Esophagus muscularis mucosa (tissue), 4 donors: ENCODE data around the gene SIM1. TPM values are rescaled to one million over a fixed set of nuclear protein-coding genes. Genes with fewer than 3 reads are reported as not detected.

Experiments
- DNase-seq: peaks from one replicate; pipeline ENCODE4 v3.0.0-alpha.2; 2017; ENCODE audit errors: extremely low spot score
- H3K27ac ChIP-seq, 4 donors: fragments of 200-600 bp; sonication (generic); replicated peaks in 1 of 4; 1 replicate in 3 of 4; 2 replicates in 1 of 4; pipeline ENCODE4 v1.5.1; 2016 to 2019; ENCODE audit warnings: mild to moderate bottlenecking in 1 of 4
- H3K27me3 ChIP-seq, 4 donors: fragments of 200-600 bp; sonication (generic); one replicate each; pipeline versions ENCODE4 v1.5.1 to v1.6.0; 2016 to 2019
- H3K36me3 ChIP-seq, 4 donors: fragments of 200-600 bp; sonication (generic); one replicate each; pipeline ENCODE4 v1.5.1; 2016 to 2019
- H3K4me1 ChIP-seq, 4 donors: fragments of 200-600 bp; sonication (generic); one replicate each; pipeline ENCODE4 v1.5.1; 2016 to 2019
- H3K4me3 ChIP-seq, 4 donors: fragments of 200-600 bp; sonication (generic); 1 replicate in 2 of 4; 2 replicates in 2 of 4; pipeline ENCODE4 v1.5.1; 2016 to 2019; ENCODE audit warnings: mild to moderate bottlenecking in 4 of 4, moderate library complexity in 1 of 4
- H3K9me3 ChIP-seq, 4 donors: fragments of 200-600 bp; sonication (generic); 1 replicate in 3 of 4; 2 replicates in 1 of 4; pipeline ENCODE4 v1.5.1; 2016 to 2019
- CTCF ChIP-seq, 3 experiments: fragments of 200-600 bp in 2 of 3; fragments of 450-650 bp in 1 of 3; sonication (generic) in 2 of 3; IDR thresholded peaks; one replicate each; pipeline ENCODE4 v1.5.1; 2017 to 2019; ENCODE audit warnings: antibody characterized with exemption in 3 of 3, mild to moderate bottlenecking in 2 of 3, moderate library complexity in 1 of 3
- EP300 ChIP-seq: sonication (generic); formaldehyde crosslinking; IDR thresholded peaks from one replicate; pipeline ENCODE4 v1.6.1; 2017; ENCODE audit warnings: antibody characterized with exemption
- POLR2A ChIP-seq: fragments of 450-650 bp; IDR thresholded peaks from one replicate; pipeline ENCODE4 v1.6.1; 2017; ENCODE audit warnings: antibody characterized with exemption, moderate library complexity, mild to moderate bottlenecking, low read depth
- POLR2AphosphoS5 ChIP-seq, 2 donors: sonication (generic); formaldehyde crosslinking; IDR thresholded peaks; one replicate each; pipeline ENCODE4 v1.6.1; 2017; ENCODE audit warnings: antibody characterized with exemption in 2 of 2
- WGBS: methylation state at CpG from one replicate; pipeline ENCODE4 v1.1.5; 2018; 5-methylcytosine and 5-hydroxymethylcytosine counted together
- intact Hi-C: fragments of 100-400 bp; cut with DNase I; formaldehyde crosslinking; loops from one replicate; pipeline ENCODE4 v1.15.1; 2023
- total RNA-seq, 4 donors: library from RNA; depleted of rRNA; stranded (reverse); fragments of >200 nt; gene quantifications; one replicate each; pipeline versions ENCODE4 v1.1.0 to v1.2.1, GENCODE V29; 2016

Gene SIM1
- total RNA-seq, 4 donors from 2014 or later = not detected

- H3K27ac ChIP-seq = no peak overlapping the region
- no peak for DNase-seq
- TF ChIP-seq POLR2AphosphoS5 (IDR thresholded peaks at IDR 0.05) = no peak
- no peak for TF ChIP-seq CTCF (IDR thresholded peaks at IDR 0.05)
- TF ChIP-seq EP300 = no peak
- no peak for TF ChIP-seq POLR2A
- no peaks in the 10 kb centered on the region for H3K36me3 ChIP-seq
- no peaks in the 10 kb centered on the region for H3K9me3 ChIP-seq
- intact Hi-C loops = no loop called here
- H3K4me1 ChIP-seq = no peaks in the 10 kb centered on the region
- H3K27me3 ChIP-seq = no peaks in the 10 kb centered on the region
- no peak overlapping the region for H3K4me3 ChIP-seq
- WGBS = 40% methylated on average over 4 of the region's 4 CpGs
Measured at GRCh38 chr6:100347901-100348550, 116.7 kb downstream of the SIM1 start.

- Histone ChIP-seq H3K4me1 (no peaks in the 10 kb centered on the region), H3K27me3 (no peaks in the 10 kb centered on the region), H3K4me3 (no peak overlapping the region), H3K9me3 (no peaks in the 10 kb centered on the region), H3K27ac (no peak overlapping the region), H3K36me3 (no peaks in the 10 kb centered on the region)
- intact Hi-C loops = no loop called here
- TF ChIP-seq EP300 (no peak), CTCF (IDR thresholded peaks at IDR 0.05) (no peak), POLR2AphosphoS5 (IDR thresholded peaks at IDR 0.05) (no peak), POLR2A (no peak)
- no peak for DNase-seq
- WGBS = 66% methylated on average over 2 of the region's 2 CpGs
Measured at GRCh38 chr6:100346828-100347227, 117.9 kb downstream of the SIM1 start.

- TF ChIP-seq POLR2AphosphoS5 (IDR thresholded peaks at IDR 0.05) (no peak), POLR2A (no peak), CTCF (IDR thresholded peaks at IDR 0.05) (no peak), EP300 (no peak)
- H3K9me3 ChIP-seq = no peaks in the 10 kb centered on the region
- intact Hi-C loops = no loop called here
- no peaks in the 10 kb centered on the region for H3K4me1 ChIP-seq
- no peaks in the 10 kb centered on the region for H3K27me3 ChIP-seq
- H3K4me3 ChIP-seq = no peak overlapping the region
- no peak for DNase-seq
- H3K27ac ChIP-seq = no peak overlapping the region
- H3K36me3 ChIP-seq = no peaks in the 10 kb centered on the region
- WGBS = 36% methylated on average over 2 of the region's 2 CpGs
Measured at GRCh38 chr6:100346203-100346602, 118.5 kb downstream of the SIM1 start.

GRCh38 chr6:100344761-100345160 is 120.0 kb downstream of the SIM1 start:
- WGBS = 82% methylated on average over 4 of the region's 4 CpGs
- H3K4me1 ChIP-seq = no peaks in the 10 kb centered on the region
- TF ChIP-seq EP300 = no peak
- TF ChIP-seq POLR2AphosphoS5 (IDR thresholded peaks at IDR 0.05) = no peak
- H3K9me3 ChIP-seq = peaks cover 0 to 4% (median 1%) of the 10 kb centered on the region in 4 donors
- no peak overlapping the region for H3K4me3 ChIP-seq
- H3K27me3 ChIP-seq = no peaks in the 10 kb centered on the region
- intact Hi-C loops = no loop called here
- no peak for DNase-seq
- no peak overlapping the region for H3K27ac ChIP-seq
- no peaks in the 10 kb centered on the region for H3K36me3 ChIP-seq

- intact Hi-C loops = no loop called here
- H3K27ac ChIP-seq = no peak overlapping the region
- TF ChIP-seq EP300 (no peak), CTCF (IDR thresholded peaks at IDR 0.05) (no peak), POLR2A (no peak), POLR2AphosphoS5 (IDR thresholded peaks at IDR 0.05) (no peak)
Measured at GRCh38 chr6:100344321-100344720, 120.4 kb downstream of the SIM1 start.

More at GRCh38 chr6:100344321-100344720, 120.4 kb downstream of the SIM1 start:
- no peaks in the 10 kb centered on the region for H3K27me3 ChIP-seq
- DNase-seq = no peak
- H3K4me3 ChIP-seq = no peak overlapping the region
- no peaks in the 10 kb centered on the region for H3K4me1 ChIP-seq
- no peaks in the 10 kb centered on the region for H3K36me3 ChIP-seq
- 73% methylated on average over 2 of the region's 2 CpGs for WGBS
- H3K9me3 ChIP-seq = peaks cover 0 to 4% (median 1%) of the 10 kb centered on the region in 4 donors
